Measurements from ENCODE around the gene PLOD1.

- no peak for TF ChIP-seq CTCF (CRISPR knock-in tag; IDR thresholded peaks at IDR 0.05)
- TF ChIP-seq DPF2 (CRISPR knock-in tag; IDR thresholded peaks at IDR 0.05; ENCODE audit: borderline replicate concordance, low read depth), result no peak
Measured at GRCh38 chr1:11957398-11957797, 22.9 kb downstream of the PLOD1 start.
